Measurements from ENCODE around the gene MPP2. TPM values are rescaled to one million over a fixed set of nuclear protein-coding genes. Genes with fewer than 3 reads are reported as not detected.

The MPP2 gene
- total and polyA plus RNA-seq, 9 of the 15 experiments (the other 6 are each of a cell fraction or from before 2014, with no cell fraction given) = 0.04 to 1.0 (median 0.24) TPM

GRCh38 chr17:43905985-43906852, 1.1 kb downstream of the MPP2 start (continued):
- TF ChIP-seq HDGF (IDR thresholded peaks at IDR 0.05) (no peak), PYGO2 (tag; IDR thresholded peaks at IDR 0.05) (no peak), FUS (optimal IDR thresholded peaks at IDR 0.05; ENCODE audit: low read depth, low read length) (no peak), TFAP4 (CRISPR knock-in tag; IDR thresholded peaks at IDR 0.05; ENCODE audit: borderline replicate concordance) (peak; percentile 34; the same call in 1 of the 2 replicates), MAX (CRISPR knock-in tag; IDR thresholded peaks at IDR 0.05) (0 out of 2 replicates have a peak, but pooled peaks have one; percentile 5), RCOR1 (IDR thresholded peaks at IDR 0.05; ENCODE audit: borderline replicate concordance in 1 of 2, low read depth in 2 of 2, low read length in 2 of 2) (no peak), ZBTB17 (CRISPR knock-in tag; IDR thresholded peaks at IDR 0.05) (no peak), FOXJ2 (tag; IDR thresholded peaks at IDR 0.05) (no peak), PML (IDR thresholded peaks at IDR 0.05; ENCODE audit: low read length) (no peak), HMG20B (CRISPR knock-in tag; IDR thresholded peaks at IDR 0.05) (no peak), ZNF217 (CRISPR knock-in tag; IDR thresholded peaks at IDR 0.05) (no peak), DPF2 (IDR thresholded peaks at IDR 0.05) (no peak), COPS2 (conservative IDR thresholded peaks at IDR 0.05) (no peak), KLF6 (CRISPR knock-in tag; IDR thresholded peaks at IDR 0.05; ENCODE audit: borderline replicate concordance) (no peak), ZBTB9 (CRISPR knock-in tag; IDR thresholded peaks at IDR 0.05) (no peak), NFIX (CRISPR knock-in tag; IDR thresholded peaks at IDR 0.05; ENCODE audit: low read depth) (peak; percentile 48; the same call in 1 of the 2 replicates), GTF2E2 (tag; IDR thresholded peaks at IDR 0.05) (no peak), HDAC6 (IDR thresholded peaks at IDR 0.05; ENCODE audit: low read depth, low read length) (no peak), ZNF41 (CRISPR knock-in tag; conservative IDR thresholded peaks at IDR 0.05) (no peak), ZNF717 (CRISPR knock-in tag; IDR thresholded peaks at IDR 0.05) (no peak), USF2 (CRISPR knock-in tag; IDR thresholded peaks at IDR 0.05) (no peak), HMBOX1 (IDR thresholded peaks at IDR 0.05) (no peak)
- TF ChIP-seq, protein P1, sequence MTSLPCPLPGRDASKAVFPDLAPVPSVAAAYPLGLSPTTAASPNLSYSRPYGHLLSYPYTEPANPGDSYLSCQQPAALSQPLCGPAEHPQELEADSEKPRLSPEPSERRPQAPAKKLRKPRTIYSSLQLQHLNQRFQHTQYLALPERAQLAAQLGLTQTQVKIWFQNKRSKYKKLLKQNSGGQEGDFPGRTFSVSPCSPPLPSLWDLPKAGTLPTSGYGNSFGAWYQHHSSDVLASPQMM (CRISPR knock-in tag; IDR thresholded peaks at IDR 0.05) = no peak
- TF ChIP-seq, protein P2, sequence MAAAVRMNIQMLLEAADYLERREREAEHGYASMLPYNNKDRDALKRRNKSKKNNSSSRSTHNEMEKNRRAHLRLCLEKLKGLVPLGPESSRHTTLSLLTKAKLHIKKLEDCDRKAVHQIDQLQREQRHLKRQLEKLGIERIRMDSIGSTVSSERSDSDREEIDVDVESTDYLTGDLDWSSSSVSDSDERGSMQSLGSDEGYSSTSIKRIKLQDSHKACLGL (CRISPR knock-in tag; IDR thresholded peaks at IDR 0.05; ENCODE audit: borderline replicate concordance, poor library complexity, severe bottlenecking) = no peak

All from K562 (cell line).